ENCODE data around the gene CDC42BPB. TPM values are rescaled to one million over a fixed set of nuclear protein-coding genes. Genes with fewer than 3 reads are reported as not detected.

The CDC42BPB gene
- total and polyA plus RNA-seq, 2 of the 4 experiments (the other 2 are of a cell fraction): 49.1 to 81.4 TPM

DNA sequence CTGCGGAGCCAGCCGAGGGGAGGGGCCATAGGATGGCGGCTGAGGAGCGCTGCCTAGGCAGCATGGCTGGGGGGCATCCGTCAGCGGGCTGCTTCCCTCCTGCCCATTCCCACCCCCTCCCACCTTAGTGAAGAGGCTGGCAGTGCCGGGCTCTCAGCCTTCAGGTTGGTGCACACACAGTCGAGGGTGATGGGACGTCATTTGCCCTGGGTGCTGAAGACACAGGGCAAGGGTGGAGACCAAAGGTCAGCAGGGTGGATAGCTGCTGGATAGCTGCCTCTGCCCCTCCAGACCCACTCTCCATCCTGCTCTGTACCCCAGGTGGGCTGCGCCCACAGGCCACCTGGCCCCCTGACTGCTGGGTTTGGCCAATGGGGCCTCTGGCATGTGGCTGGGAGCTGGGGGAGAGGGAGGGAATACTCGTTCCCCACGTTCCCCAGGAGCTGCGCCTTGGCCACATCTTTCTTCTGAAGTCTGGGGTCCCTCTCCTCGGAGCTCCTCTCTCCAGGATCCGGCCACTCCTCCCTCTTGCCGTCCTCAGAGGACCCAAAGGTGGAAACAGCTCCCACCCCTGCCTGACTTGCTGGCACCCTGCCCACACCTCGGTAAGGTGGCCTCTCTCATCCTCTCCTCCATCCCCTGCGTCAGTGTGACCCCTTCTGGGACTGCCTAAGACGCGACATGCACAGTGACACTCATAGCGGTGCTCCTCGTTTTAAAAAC is 11.2 kb upstream of the CDC42BPB start:
- H3K18ac ChIP-seq (ENCODE audit: low read depth, low read length): no peak overlapping the region
- H2BK120ac ChIP-seq (ENCODE audit: low read depth, low read length): no peak overlapping the region
- H3K4me2 ChIP-seq (ENCODE audit: low read depth, low read length): no peak overlapping the region
- POLR2A ChIA-PET (ENCODE audit: unreplicated experiment): no interaction called here
- in situ Hi-C loops (cut with MboI; ENCODE audit: low sequenced_read_pairs) (no loop called here), intact Hi-C loops (cut with micrococcal nuclease) (no loop called here), dilution Hi-C loops (cut with HindIII; ENCODE audit: low sequenced_read_pairs, unreplicated experiment) (no loop called here)
- no peak overlapping the region for H3K23ac ChIP-seq (ENCODE audit: low read depth, low read length)
- no peaks in the 10 kb centered on the region for H3K79me1 ChIP-seq (ENCODE audit: low read depth in 1 of 2, low read length in 2 of 2)
- no peak overlapping the region for H3K4ac ChIP-seq (ENCODE audit: low read depth, low read length)
- ATAC-seq (ENCODE audit: low read depth) (no peak), DNase-seq (no peak)
- peaks cover 2% of the 10 kb centered on the region; the same call in 1 of the 2 replicates for H3K4me1 ChIP-seq (ENCODE audit: control insufficient read depth, insufficient read depth, low read length)
- no peaks in the 10 kb centered on the region for H3K9me1 ChIP-seq (ENCODE audit: insufficient read depth, low read length)
- H3K56ac ChIP-seq (ENCODE audit: extremely low read depth, insufficient read depth, low read length): no peak overlapping the region
- H3K36me3 ChIP-seq (ENCODE audit: control insufficient read depth, insufficient read depth, low read length): no peaks in the 10 kb centered on the region
- no peak overlapping the region for H2AK9ac ChIP-seq (replicated peaks; ENCODE audit: low read depth, low read length, poor library complexity)
- no peak overlapping the region for H4K8ac ChIP-seq (ENCODE audit: low read depth in 2 of 2, low read length in 2 of 2)
- no peak overlapping the region for H4K91ac ChIP-seq (ENCODE audit: insufficient read depth, low read depth, low read length)
- CTCF ChIA-PET: no interaction called here
- BruUV-seq (replicated peaks): no TSS peak
- no peak overlapping the region for H3K27ac ChIP-seq (ENCODE audit: insufficient read depth, low read length)
- no peak overlapping the region for H3K9ac ChIP-seq (ENCODE audit: low read depth, low read length)
- H4K20me1 ChIP-seq (ENCODE audit: insufficient read depth, low read length): no peaks in the 10 kb centered on the region; the same call in 1 of the 2 replicates
- no peak overlapping the region for H4K5ac ChIP-seq (ENCODE audit: low read depth, low read length)
- TF ChIP-seq POLR2A (IDR thresholded peaks at IDR 0.05; ENCODE audit: low read depth, low read length) (no peak), SMC3 (IDR thresholded peaks at IDR 0.05; ENCODE audit: low read depth, low read length) (no peak), NFE2L2 (IDR thresholded peaks at IDR 0.05; ENCODE audit: low read depth, low read length) (no peak)
- no peak overlapping the region for H2BK20ac ChIP-seq (ENCODE audit: low read depth, low read length)
- 81% methylated on average over 6 of the region's 22 CpGs; no CpG with 5 or more reads in 1 of the 2 experiments for WGBS, 2 experiments (ENCODE audit: extremely low coverage in 2 of 2, insufficient read length in 1 of 2)
- no peaks in the 10 kb centered on the region for H3K27me3 ChIP-seq (ENCODE audit: control insufficient read depth, insufficient read depth, low read length)
- no peaks in the 10 kb centered on the region for H3K9me3 ChIP-seq (ENCODE audit: control insufficient read depth, insufficient read depth, low read length)
- H3K14ac ChIP-seq (replicated peaks; ENCODE audit: low read depth, low read length): no peak overlapping the region
- H3K4me3 ChIP-seq (ENCODE audit: insufficient read depth, low read depth, low read length): no peak overlapping the region
- no peak overlapping the region for H2BK15ac ChIP-seq (ENCODE audit: low read depth, low read length)
- no peak overlapping the region for H2AFZ ChIP-seq (replicated peaks; ENCODE audit: low read length, poor library complexity)
- H2AK5ac ChIP-seq (ENCODE audit: low read depth, low read length): no peak overlapping the region
- H2BK5ac ChIP-seq (ENCODE audit: low read depth, low read length, poor library complexity, severe bottlenecking): no peak overlapping the region
